Neural progenitor cell (in vitro differentiated cells): ENCODE results near the gene PRCC. TPM values are rescaled to one million over a fixed set of nuclear protein-coding genes. Genes with fewer than 3 reads are reported as not detected.

ENCODE experiments used
- DNase-seq: peaks from one replicate; pipeline ENCODE4 v3.0.0-alpha.2; 2016; ENCODE audit warnings: low spot score
- H2AFZ ChIP-seq: fragments of 200-600 bp; sonication (generic); replicated peaks from 2 replicates; pipeline ENCODE4 v1.6.1; 2016; ENCODE audit warnings: antibody characterized with exemption
- H3F3A ChIP-seq: fragments of 200-600 bp; sonication (generic); 2 replicates; pipeline ENCODE4 v1.6.1; 2016; ENCODE audit warnings: antibody characterized with exemption, low read depth
- H3K27ac ChIP-seq: fragments of 200-600 bp; sonication (generic); 2 replicates; pipeline ENCODE4 v1.5.1; 2016; ENCODE audit warnings: mild to moderate bottlenecking
- H3K27me3 ChIP-seq: fragments of 200-600 bp; sonication (generic); 2 replicates; pipeline ENCODE4 v1.6.1; 2016; ENCODE audit warnings: mild to moderate bottlenecking, moderate library complexity
- H3K36me3 ChIP-seq: fragments of 200-600 bp; sonication (generic); 2 replicates; pipeline ENCODE4 v1.5.1; 2016
- H3K4me1 ChIP-seq: fragments of 200-600 bp; sonication (generic); 2 replicates; pipeline ENCODE4 v1.6.1; 2016; ENCODE audit warnings: mixed run types
- H3K4me2 ChIP-seq: fragments of 200-600 bp; sonication (generic); 2 replicates; pipeline ENCODE4 v1.6.1; 2016
- H3K4me3 ChIP-seq: fragments of 200-600 bp; sonication (generic); 2 replicates; pipeline ENCODE4 v1.5.1; 2016
- H3K79me2 ChIP-seq: fragments of 200-600 bp; sonication (generic); 2 replicates; pipeline ENCODE4 v1.6.1; 2016; ENCODE audit warnings: low read depth
- H3K9ac ChIP-seq: fragments of 200-600 bp; sonication (generic); 2 replicates; pipeline ENCODE4 v1.6.1; 2016
- H3K9me3 ChIP-seq: fragments of 200-600 bp; sonication (generic); 2 replicates; pipeline ENCODE4 v1.5.1; 2016; ENCODE audit warnings: low read depth
- H4K20me1 ChIP-seq: fragments of 200-600 bp; sonication (generic); 2 replicates; pipeline ENCODE4 v1.6.1; 2016; ENCODE audit warnings: low read depth
- H3K27ac Mint-ChIP-seq: 3 replicates; pipeline ENCODE4 v1.8.0; 2021; ENCODE audit warnings: mixed read lengths
- H3K27me3 Mint-ChIP-seq: 2 replicates; pipeline ENCODE4 v1.8.0; 2022; ENCODE audit warnings: low read depth, mild to moderate bottlenecking, inconsistent platforms, moderate library complexity, mixed read lengths; ENCODE audit not compliant: insufficient read depth
- H3K36me3 Mint-ChIP-seq: 3 replicates; pipeline ENCODE4 v1.8.0; 2021; ENCODE audit warnings: mixed read lengths
- H3K4me1 Mint-ChIP-seq: 3 replicates; pipeline ENCODE4 v1.8.0; 2021; ENCODE audit warnings: mixed read lengths
- H3K4me3 Mint-ChIP-seq: 3 replicates; pipeline ENCODE4 v1.8.0; 2021; ENCODE audit warnings: mild to moderate bottlenecking, moderate library complexity, mixed read lengths
- H3K9me3 Mint-ChIP-seq: 3 replicates; pipeline ENCODE4 v1.8.0; 2020; ENCODE audit warnings: mixed read lengths
- EZH2 ChIP-seq: fragments of 200-600 bp; sonication (generic); IDR thresholded peaks from 2 replicates; pipeline ENCODE4 v1.6.1; 2017; ENCODE audit warnings: antibody characterized with exemption, mild to moderate bottlenecking, moderate library complexity
- EZH2phosphoT487 ChIP-seq: fragments of 200-600 bp; sonication (generic); IDR thresholded peaks from 2 replicates; pipeline ENCODE4 v1.6.1; 2017; ENCODE audit warnings: antibody characterized with exemption
- total RNA-seq: library from RNA; depleted of rRNA; stranded (reverse); fragments of >200 nt; gene quantifications from 2 replicates; pipeline ENCODE4 v1.2.3, GENCODE V29; 2015; ENCODE audit warnings: low replicate concordance
- TF ChIP-seq, protein P1 (sequence below): fragments of 200-600 bp; sonication (generic); IDR thresholded peaks from 2 replicates; pipeline ENCODE4 v1.5.1; 2017; ENCODE audit warnings: antibody characterized with exemption, mild to moderate bottlenecking

PRCC gene
- total RNA-seq, 1 donor from 2014 or later, result 30.1 TPM

DNA sequence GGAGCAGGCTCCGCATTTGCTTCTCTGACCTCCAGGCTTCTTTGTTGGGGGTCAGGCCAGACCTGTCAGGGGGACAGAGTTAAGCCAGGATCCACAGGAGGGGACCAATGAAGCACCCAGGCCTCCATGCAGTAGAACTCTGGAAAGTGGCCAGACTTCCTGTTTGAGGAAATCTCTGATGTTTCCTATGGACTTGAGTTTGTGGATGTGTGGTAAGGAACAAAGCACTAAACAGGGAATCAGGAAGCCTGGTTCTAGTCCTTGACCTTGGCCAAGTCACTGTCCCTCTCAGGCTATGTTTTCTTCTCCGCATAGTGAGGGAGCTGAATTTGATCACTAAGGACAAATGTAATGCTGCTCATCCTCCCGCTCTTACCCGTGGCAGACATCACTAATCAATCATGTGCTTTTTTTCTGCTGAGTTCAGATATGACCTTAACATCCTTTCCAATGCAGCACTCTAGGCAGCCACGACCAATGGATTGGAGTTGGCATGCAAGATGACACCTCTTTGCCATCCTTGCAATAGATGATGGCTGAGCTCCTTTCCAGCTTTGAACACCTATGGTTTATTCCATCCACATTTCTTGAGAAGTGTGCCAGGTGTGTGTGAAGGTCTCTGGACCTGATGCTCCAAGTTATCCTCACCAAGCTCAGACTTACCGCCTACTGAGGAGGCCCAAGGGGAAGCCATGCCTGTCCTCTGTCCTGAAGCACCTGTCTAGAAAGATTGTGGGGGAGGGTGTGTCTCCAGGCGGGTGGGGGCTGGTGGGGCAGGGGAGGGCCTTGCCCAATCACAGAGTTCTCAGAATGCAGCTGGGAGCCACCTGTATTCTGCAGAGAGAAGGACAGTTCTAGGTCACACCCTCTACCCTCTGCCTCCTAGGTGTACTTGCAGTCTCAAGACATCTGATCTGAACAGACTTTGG lies 39.4 kb downstream of the PRCC start:
- Histone ChIP-seq H3K4me2 (no peak overlapping the region), H3K27me3 (peaks cover 8% of the 10 kb centered on the region), H3F3A (peaks cover 8% of the 10 kb centered on the region), H3K36me3 (no peaks in the 10 kb centered on the region), H3K27ac (no peak overlapping the region), H3K9me3 (no peaks in the 10 kb centered on the region), H3K4me3 (no peak overlapping the region), H4K20me1 (no peaks in the 10 kb centered on the region), H3K4me1 (peaks cover 21% of the 10 kb centered on the region), H2AFZ (no peak overlapping the region), H3K9ac (no peak overlapping the region), H3K79me2 (no peaks in the 10 kb centered on the region)
- peaks cover 41% of the 10 kb centered on the region for H3K4me1 Mint-ChIP-seq
- H3K9me3 Mint-ChIP-seq, result no peaks in the 10 kb centered on the region
- no peak overlapping the region for H3K4me3 Mint-ChIP-seq
- no peak for DNase-seq
- H3K27ac Mint-ChIP-seq, result no peak overlapping the region
- H3K27me3 Mint-ChIP-seq, result peaks cover 8% of the 10 kb centered on the region
- H3K36me3 Mint-ChIP-seq, result peaks cover 2% of the 10 kb centered on the region
- TF ChIP-seq, protein P1, sequence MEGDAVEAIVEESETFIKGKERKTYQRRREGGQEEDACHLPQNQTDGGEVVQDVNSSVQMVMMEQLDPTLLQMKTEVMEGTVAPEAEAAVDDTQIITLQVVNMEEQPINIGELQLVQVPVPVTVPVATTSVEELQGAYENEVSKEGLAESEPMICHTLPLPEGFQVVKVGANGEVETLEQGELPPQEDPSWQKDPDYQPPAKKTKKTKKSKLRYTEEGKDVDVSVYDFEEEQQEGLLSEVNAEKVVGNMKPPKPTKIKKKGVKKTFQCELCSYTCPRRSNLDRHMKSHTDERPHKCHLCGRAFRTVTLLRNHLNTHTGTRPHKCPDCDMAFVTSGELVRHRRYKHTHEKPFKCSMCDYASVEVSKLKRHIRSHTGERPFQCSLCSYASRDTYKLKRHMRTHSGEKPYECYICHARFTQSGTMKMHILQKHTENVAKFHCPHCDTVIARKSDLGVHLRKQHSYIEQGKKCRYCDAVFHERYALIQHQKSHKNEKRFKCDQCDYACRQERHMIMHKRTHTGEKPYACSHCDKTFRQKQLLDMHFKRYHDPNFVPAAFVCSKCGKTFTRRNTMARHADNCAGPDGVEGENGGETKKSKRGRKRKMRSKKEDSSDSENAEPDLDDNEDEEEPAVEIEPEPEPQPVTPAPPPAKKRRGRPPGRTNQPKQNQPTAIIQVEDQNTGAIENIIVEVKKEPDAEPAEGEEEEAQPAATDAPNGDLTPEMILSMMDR, result no peak
- no peak for TF ChIP-seq EZH2phosphoT487
- no peak for TF ChIP-seq EZH2

DNA sequence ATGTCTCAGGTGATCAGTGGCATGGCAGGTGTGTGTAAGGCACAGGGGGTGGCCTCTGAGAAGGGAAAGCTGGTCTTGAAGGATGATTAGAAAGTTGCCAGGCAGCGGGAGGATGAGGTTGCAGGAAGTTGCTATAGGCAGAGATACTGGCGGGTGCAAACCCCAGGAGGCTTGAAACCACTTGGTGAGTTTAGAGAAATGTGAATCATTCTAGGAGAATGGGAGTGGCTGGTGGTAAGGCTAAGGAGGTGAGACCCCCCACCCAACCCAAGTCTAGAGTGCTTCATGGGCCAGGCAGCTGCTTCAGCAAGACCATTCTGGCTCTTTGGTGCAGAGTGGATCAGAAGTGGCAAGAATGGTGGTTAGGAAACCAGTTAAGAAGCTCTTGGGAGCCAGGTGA lies 40.3 kb downstream of the PRCC start:
- Histone ChIP-seq H3K9me3 (no peaks in the 10 kb centered on the region), H3K4me1 (peaks cover 21% of the 10 kb centered on the region), H3F3A (peaks cover 10% of the 10 kb centered on the region), H3K4me3 (no peak overlapping the region), H3K79me2 (no peaks in the 10 kb centered on the region), H3K27ac (no peak overlapping the region), H3K9ac (no peak overlapping the region), H4K20me1 (no peaks in the 10 kb centered on the region), H2AFZ (no peak overlapping the region), H3K4me2 (no peak overlapping the region), H3K36me3 (no peaks in the 10 kb centered on the region), H3K27me3 (peaks cover 17% of the 10 kb centered on the region)
- DNase-seq, result no peak
- TF ChIP-seq EZH2, result no peak
- TF ChIP-seq EZH2phosphoT487, result no peak
- TF ChIP-seq, protein P1, result no peak
- no peaks in the 10 kb centered on the region for H3K9me3 Mint-ChIP-seq
- H3K4me3 Mint-ChIP-seq, result no peak overlapping the region
- H3K27ac Mint-ChIP-seq, result peak overlapping the region; percentile 55
- H3K36me3 Mint-ChIP-seq, result peaks cover 2% of the 10 kb centered on the region
- H3K4me1 Mint-ChIP-seq, result peaks cover 38% of the 10 kb centered on the region
- H3K27me3 Mint-ChIP-seq, result peaks cover 15% of the 10 kb centered on the region

DNA sequence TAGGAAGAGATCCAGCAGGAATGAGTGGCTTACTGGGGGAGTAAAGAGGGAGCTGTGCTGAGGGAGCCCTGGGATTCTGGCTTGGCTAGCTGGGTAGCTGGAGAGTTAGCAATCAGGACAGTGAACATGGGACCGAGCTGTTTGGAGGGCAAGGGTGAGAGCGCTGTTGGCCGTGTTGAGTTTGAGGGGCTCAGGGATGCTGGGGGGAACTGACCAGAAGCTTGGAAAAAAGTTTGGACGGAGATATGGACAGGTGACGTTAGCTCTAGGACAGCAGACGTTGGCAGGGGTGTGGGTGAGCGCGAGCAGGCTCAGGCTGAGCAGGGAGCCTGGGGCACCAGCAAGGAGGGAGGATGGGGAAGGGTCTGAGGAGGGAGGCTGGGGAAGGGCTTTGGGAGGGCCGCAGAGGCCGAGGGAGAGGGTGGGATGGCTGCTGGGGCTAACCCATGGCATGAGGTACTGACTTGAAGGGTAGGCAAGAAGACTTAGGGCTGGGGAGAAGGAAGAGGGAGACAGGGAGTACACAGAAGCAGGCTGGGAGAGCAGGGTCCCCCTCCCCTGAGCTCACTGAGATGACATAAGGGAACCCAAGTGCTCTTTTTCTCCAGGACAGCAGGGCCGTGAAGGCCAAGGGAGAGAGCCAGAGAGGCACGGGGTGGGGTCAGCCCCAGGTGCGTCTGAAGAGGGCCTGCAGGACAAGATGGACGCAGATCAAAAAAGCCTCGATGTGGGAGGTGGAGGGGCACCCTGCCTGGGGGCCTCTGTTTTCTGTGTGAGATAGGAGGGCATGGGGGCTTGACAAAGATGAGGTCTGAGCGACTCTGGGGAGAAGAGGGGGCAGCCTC lies 41.1 kb downstream of the PRCC start:
- Mint-ChIP-seq H3K27me3 (peaks cover 18% of the 10 kb centered on the region), H3K4me3 (no peak overlapping the region), H3K9me3 (no peaks in the 10 kb centered on the region), H3K27ac (peak overlapping the region; percentile 55), H3K4me1 (peaks cover 41% of the 10 kb centered on the region), H3K36me3 (peaks cover 2% of the 10 kb centered on the region)
- Histone ChIP-seq H3K4me1 (peaks cover 26% of the 10 kb centered on the region), H3K27me3 (peaks cover 25% of the 10 kb centered on the region), H2AFZ (no peak overlapping the region), H3K27ac (no peak overlapping the region), H3K36me3 (no peaks in the 10 kb centered on the region), H4K20me1 (no peaks in the 10 kb centered on the region), H3F3A (peaks cover 17% of the 10 kb centered on the region), H3K4me2 (no peak overlapping the region), H3K4me3 (no peak overlapping the region), H3K9me3 (no peaks in the 10 kb centered on the region), H3K79me2 (no peaks in the 10 kb centered on the region), H3K9ac (no peak overlapping the region)
- no peak for DNase-seq
- TF ChIP-seq EZH2, result no peak
- no peak for TF ChIP-seq EZH2phosphoT487
- TF ChIP-seq, protein P1, result no peak
